HUDEP-2 (cell line): Measurements from ENCODE around the gene TMEM9.

Source experiments
- DNase-seq, 76 experiments: peaks; one replicate each; lab custom pipeline; 2025; ENCODE audit not compliant: unreplicated experiment in 76 of 76; lab: John Stamatoyannopoulos, UW

Gene TMEM9

DNA sequence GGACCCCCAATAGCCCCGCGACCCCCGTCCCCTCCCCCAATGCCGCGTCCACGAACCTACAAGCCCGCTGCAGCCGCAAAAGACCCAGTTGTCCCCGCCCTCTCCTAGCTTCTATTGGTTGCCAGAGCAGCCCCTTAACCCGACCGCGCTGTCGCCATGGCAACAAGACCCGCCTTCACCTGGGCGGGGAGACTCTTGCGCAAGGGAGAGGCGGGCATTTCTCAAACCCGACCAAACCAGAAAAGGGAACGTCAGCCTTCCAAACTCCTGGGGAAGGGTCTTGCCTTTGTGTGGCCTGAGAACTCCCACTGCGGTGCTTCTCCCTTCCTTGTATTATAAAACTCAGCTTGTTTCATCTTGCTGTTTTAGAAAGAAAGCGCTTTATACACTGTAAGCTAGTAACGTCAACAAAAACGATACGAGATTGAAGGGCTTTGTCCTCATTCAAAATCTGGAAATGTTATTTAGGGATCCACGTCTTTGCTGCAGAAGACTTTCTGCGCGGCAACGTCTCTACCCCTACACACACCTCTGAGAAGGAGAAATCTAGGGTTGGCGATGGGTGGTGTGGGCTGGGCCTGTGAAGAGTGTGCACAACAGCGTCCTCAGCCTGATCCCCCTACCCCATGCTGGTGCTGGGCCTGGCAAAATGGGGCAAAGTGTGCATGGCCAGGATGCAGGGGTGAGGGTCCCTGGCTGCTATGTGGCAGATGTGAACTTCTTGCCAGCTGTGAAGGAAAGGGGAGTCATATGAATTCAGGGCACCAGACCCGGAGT is at the start of gene TMEM9:
Gene TMEM9 (minus strand): TSS at position 86 of the 777 bp plus-strand sequence. CDS start 551 bp downstream, outside the sequence.
- DNase-seq, result peak; percentile 10 to 96 (median 92)

DNA sequence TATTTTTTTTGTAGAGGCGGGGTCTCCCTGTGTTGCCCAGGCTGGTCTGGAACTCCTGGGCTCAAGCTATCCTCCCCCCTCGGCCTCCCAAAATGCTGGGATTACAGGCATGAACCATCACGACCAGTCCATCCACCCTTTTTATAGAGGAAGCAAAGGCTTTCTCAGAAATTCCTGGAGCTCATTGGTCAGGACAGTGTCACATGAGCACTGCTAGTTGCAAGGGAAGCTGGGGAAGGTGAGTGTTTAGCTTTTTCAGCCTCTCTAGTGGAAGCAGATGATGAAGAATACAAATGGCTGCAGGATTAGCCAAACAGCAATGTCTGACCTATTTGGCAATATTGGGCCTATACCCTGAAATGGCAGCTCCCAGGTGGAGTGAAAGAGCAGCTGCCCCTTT is 44.3 kb upstream of the TMEM9 start:
- DNase-seq, result no peak

DNA sequence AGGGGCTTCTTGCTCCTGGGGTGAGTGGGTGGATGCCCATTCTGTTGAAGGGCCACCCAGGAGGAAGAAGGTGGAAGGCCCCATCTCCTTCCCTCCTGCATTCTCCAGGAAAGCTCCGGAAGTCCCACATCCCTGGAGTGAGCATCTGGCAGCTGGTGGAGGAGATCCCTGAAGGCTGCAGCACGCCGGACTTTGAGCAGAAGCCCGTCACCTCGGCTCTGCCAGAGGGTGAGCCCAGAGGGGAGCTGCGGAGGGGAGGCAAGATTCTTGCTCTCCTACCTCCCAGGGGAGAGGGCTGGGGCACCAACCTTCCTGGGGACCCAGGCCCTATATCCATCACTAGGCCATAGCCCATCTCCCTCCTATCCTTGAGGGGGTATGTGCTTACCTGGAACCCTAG is 39.8 kb upstream of the TMEM9 start:
- DNase-seq, result no peak

DNA sequence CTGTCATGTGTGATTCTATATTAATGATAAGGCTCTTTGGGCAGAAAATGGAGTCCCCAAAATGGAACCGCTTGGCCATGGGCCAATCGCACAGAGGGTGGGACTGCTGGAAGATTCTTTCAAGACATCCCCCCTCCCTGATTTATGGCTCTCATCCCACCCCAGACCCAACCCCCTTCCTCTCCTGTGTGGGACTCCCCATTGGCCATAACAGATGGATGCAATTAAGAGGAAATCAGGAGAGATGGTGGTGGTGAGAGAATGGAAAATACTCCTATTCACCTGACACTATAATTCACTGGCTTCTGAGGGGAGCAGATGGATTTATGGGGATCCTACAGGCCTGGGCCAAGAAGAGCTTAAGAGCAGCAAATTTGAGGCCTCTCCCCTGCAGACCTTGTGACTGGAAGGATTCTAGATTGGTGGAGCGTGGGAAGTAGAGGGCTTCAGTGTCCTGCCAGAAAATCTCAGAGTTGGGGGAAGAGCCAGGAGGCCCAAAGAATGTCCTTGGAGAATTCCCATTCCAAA is 38.1 kb upstream of the TMEM9 start:
- no peak for DNase-seq

DNA sequence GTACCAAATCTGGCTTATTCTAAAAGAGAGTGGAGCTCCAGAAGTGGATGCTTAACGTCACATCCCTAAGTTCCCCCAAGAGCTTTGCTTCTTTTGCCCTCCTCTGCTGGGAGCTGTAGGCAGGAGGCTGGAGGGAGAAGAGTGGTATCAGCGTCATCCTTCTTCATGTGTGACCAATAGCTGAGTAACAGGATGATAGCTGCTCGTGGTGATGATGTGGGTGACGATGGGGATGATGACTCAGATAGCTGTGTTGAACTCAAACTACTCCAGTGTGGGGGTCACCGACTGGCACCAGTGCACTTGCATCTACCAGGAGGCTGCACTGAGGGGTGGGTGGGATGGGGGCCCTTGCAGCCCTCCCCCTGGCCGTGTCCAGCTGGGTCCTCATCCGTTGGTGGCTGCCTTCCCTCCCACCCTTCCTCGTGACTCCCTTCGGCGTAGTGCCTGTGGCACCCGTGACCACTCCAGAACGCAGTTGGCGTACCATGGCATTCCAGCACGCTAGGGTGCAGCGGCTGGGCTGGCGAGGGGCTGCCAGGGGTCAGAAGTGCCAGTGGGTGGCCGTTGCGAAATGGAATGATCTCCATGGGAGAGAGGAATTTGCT is 37.5 kb upstream of the TMEM9 start:
- peak in 3 of 76 experiments; percentile 1 to 15 (median 6) for DNase-seq

DNA sequence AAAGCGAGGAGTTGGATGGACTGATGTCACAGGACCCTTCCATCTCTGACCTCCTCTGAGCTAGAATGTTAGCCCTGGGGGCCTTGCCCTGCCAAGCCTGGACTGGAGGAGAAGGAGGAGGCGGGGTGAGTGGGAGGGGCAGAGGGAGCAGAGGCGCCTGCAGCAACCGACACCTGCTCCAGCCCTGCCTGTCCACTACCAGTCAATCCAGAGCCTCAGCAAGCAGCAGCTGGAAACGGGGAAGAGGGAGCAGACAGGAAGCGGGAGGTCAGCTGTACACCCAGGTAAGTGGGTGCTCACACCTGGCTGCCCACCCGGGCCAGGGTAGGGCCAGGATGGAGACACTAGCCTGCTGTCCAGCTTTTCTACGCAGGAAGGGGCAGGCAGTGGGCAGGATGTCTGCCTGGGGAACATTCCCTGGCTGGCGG is 36.4 kb upstream of the TMEM9 start, which contains the start of gene IGFN1:
Gene IGFN1 (plus strand): TSS at position 201 of the 428 bp plus-strand sequence. CDS start 2,470 bp downstream, outside the sequence.
- no peak for DNase-seq

DNA sequence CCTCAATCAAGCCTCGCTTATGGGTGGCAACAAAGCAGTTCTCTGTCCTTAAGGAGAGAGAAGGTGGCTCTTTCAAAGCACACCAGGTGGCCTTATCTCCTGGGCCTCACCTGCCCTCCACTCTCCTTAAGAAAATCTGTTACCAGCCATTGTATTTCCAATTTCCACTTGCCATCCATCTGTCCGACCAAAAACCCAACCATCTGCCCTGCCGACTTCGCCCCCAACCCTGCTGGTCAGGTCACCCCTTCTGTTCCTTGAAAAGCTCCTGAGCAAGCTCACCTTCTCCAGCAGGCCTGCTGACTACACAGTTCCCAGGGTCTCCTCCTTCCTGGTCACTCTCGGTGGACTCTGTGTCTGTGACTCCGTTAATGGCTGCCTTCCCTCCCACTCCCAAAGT is 35.7 kb upstream of the TMEM9 start:
- no peak for DNase-seq

DNA sequence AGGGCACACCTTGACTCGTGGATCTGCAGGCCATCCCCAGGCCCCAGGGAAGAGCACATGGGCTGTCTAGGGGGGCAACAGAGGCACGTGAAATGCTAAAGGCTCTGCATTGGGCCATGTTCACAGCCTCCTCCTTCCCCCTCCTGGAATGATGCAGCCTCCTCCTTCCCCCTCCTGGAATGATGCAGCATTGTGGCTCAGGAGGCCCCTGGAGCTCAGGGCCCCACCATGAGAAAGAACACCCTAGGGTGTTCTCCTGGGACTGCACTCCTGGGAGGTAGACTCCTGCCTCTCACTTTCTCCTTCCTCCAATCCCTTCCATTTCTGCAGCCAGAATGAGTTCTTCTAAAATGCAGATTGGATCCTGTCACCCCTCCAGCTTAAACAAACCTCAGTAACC is 34.8 kb upstream of the TMEM9 start:
- DNase-seq, result no peak

DNA sequence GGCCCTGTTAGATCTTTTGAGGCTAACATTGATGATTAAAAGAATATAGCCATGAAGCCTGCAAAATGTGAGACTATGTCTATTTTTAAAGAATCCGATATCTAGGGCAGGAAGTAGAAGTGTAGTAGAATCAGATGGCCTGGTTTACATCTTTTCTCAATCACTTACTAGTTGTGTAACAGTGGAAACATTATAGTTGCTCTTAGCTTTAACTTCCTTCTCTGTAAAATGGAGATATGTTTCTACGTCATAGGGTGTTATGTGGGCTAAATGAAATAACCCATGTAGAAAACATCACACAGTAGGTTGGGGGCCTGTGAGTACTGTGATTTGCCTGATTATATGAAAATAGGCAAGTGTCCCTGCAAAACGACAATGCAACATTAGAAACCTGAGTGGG is 31.9 kb upstream of the TMEM9 start:
- no peak for DNase-seq

DNA sequence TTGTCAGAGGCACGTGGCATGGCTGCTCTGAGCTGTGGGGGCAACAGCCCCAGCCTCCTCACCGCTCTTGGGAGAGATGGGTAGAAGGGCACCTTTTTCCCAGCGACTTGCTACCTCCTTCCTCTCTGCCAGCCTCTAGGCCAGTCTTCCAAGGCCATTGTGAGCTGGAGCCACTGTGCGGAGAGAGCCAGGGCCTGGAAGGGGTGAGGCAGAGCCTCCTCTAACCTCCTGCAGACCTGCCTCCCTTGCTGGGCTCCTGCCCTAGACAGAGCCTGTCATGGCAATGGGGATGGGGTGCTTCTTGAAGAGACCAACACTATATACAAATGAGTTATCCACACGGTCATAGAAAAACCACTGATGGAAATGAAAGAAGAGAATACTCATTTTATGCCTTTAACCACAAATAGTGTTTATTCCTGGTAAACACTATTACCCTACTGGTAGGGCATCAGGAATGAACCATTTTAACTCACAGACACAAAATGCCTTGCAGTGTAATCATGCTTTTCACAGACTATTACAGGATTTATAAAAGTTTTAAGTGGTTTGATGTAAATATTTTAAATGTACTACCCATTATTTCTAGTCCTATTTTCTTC is 31.4 kb upstream of the TMEM9 start:
- no peak for DNase-seq

DNA sequence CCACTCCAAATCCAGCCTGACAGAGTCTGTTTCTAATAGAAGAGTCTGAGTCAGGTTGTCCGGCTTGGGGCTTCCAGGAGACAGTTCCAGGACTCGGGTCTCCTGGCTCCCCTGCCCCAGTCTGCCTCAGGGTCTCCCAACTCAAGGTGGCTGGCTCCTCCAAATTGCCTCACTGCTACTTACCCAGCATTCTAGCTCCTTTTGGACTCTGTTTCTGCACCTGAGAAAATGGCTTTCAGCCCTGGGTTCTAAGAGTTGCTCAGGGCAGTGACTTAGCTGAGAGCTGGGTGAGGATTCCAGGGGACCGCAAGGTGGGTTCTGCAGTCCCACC is 30.8 kb upstream of the TMEM9 start:
- DNase-seq, result peak in 4 of 76 experiments; percentile 1 to 20 (median 12)

DNA sequence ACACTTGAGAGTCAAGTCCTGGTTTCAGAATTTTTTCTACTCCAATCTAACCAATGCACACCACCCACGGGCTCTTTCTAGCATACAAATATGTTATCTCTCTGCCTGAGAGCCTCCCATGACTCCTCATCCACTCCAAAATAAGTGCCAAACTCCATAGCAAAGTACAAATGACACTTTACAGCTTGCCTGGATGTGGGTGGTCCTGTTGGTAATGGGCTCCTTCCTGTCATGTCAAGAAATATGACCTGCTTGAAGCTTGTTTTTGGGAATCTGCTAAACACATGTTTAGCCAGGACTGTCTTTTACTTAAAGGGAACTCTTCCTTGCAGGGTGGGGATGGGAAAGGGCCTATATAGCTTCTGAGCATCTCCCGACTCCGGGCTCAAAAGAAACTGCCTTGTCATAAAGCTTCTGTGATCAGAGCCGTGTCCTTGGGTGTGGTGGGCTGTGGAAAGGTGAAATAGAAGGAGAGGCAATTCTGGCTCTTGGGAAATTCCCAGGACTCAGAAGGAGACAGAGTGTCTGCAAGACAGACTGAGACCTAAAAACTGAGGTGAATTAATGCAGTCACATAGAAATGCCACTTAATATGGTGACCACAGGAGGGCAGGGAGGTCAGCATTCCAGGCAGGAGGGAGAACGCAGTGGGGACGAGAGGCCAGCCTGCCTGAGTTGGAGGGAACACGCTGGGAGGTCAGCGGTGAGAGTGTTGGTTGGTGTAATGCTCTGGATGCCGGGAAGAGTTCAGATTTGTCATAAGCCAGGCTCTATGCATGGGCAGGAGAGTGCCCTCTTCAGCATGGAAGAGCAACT is 30.2 kb upstream of the TMEM9 start:
- DNase-seq, result peak in 12 of 76 experiments; percentile 1 to 35 (median 18)

DNA sequence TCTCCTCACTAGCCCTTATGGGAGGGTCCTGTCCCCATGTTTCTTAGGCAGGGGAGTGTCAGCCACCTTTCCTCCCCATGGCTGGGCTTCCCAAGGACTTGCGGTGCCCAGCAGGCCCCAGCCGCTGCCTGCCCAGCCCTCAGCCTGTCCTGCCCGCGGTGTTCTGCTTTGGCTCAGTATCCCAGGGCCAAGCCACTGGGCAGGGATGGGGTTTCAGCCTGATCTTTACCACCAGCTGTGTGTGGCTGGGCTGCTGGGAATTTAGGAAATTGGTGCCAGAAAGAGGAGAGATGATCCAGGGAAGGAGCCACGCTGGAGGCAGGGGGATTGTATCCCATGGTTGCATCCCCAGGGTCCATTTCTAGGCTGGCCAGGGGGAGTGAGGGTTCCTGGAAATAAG is 29.5 kb upstream of the TMEM9 start:
- no peak for DNase-seq

DNA sequence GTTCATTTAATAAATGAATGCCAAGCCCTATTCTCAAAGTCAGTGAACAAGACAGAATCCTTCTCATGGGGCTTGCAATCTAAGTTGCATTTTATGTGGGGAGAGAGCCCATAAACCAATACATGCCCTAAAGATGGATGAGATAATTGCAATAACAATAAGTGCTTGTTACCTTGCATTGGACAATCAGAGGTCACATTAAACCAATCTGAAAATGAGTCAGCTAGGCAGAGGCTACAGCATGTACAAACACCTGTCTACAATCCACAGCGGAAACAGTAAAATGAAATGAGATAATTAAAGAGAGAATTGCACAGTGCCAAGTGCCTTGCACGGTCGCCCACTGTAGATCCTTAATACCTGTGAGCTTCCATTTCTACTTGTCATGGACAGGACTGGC is 28.9 kb upstream of the TMEM9 start:
- no peak for DNase-seq

DNA sequence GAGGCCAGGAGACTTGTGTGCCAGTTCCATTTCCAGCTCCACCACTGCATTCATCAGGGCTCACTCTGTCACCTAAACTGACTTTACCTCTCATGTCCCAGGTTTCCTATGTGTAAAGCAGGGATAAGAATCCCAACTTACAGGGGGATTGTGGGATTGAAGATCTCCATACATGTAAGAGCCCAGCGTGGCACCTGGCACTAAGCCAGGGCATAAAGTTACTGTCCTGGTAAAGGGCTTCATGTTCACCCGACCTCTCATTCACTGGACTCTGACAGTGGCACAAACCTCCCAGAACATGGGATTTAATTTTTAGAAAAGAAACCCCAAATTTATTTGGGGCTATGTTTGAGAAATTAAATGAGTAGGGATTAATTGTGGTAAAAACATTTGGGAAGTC is 27.5 kb upstream of the TMEM9 start:
- no peak for DNase-seq

DNA sequence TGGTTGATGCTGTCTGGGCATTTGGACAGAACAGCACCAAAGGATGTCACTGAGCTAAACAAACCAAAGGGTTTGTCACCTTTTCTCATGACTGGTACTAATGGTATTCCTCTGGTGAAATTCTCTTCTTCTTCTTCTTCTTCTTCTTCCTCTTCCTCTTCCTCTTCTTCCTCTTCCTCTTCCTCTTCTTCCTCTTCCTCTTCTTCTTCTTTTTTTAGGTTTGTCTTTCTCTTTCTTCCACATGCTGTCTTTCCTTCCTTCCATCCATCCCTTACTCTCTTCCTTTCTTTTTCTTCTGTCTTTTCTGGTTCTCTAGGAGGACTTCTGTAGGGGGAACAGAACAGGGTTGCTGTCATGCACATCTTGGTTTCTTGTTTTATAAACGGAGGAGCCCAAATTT is 27.0 kb upstream of the TMEM9 start:
- no peak for DNase-seq

DNA sequence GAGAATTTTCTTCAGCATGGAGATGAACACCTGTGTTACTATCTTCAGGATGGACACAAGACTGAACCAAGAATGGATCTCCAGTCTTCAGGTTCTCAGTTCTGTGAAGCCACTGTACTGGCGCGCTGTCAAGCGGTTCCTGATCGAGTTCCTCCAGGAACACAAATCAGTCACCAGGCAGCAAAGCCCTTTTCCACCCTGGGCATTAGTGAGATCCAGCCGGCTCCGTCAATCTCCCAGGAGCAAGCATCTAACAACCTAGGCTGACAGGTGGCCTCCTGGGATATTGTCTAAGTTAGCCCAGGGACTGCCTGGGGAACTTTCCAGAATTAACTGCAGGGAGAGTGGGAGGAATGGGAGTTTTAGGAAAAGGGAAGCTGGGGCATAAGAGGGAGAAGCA is 26.6 kb upstream of the TMEM9 start:
- no peak for DNase-seq

DNA sequence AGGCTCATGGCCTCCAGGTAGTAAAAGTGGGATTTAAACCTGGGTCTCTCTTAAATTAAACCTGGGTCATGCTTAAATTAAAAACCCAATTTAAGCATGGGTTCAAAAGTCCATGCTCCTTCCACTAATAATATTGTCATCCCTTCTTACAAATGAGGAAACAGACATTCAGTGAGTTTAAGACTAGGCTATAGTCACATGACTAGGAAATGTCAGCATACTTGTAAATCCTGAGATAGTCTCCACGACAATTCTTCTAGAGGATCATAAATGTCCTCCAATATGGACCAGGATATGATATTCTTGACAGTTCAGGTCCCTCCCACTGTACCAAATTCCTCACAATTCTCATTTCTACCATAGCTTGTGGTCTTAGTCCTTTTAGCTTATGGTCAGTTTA is 25.9 kb upstream of the TMEM9 start:
- DNase-seq, result no peak

DNA sequence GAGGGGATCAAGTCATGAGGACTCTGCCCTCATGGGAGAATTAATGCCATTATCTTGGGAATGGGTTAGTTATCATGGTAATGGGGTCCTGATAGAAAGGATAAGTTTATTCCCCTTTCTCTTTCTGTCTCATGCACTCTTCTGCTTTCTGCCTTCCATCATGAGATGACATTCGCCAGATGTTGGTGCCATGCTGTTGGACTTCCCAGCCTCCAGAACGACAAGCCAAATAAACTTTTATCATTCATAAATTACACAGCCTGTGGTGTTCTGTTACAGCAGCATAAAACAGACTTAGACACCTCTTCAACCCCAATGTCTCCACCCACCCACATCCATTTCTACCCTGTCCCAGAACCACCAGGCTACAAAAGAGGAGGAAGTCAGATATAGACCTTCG is 24.4 kb upstream of the TMEM9 start:
- no peak for DNase-seq

DNA sequence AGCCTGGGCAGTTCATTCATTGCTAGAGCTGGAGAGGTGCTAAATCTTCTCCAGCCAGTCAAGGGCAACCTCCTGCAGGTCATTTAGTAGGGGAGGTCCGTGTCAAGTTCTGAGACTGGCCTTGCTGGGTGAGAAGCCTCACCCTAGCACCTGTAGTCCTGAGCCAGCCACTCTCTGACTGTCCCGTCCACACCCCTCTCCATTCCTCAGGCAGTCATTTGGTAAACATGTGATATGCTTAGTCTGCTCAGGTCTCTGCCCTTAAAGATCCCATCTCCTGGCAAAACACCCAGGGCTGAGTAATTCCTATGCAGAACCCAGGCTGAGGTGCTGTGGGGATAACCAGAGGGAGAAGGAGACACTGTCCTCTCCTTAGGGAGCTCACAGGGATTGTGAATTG is 22.7 kb upstream of the TMEM9 start:
- DNase-seq, result no peak
